ENCODE data around the gene MYO18B. TPM values are rescaled to one million over a fixed set of nuclear protein-coding genes. Genes with fewer than 3 reads are reported as not detected.

Gene MYO18B
- total RNA-seq, 1 experiment from 2014 or later: 0.05 TPM

- Histone ChIP-seq H3K9me2 (ENCODE audit: insufficient read depth) (no peaks in the 10 kb centered on the region), H4K20me1 (ENCODE audit: insufficient read depth) (no peaks in the 10 kb centered on the region), H3K36me3 (ENCODE audit: control insufficient read depth in 1 of 2, insufficient read depth in 2 of 2, low read length in 2 of 2) (no peaks in the 10 kb centered on the region; a peak in 1 of 4 replicates), H3K27me3 (ENCODE audit: insufficient read depth, low read length) (peaks cover 57% of the 10 kb centered on the region), H3K9ac (ENCODE audit: low read length) (no peak overlapping the region), H3K4me2 (ENCODE audit: low read length) (no peak overlapping the region), H2AFZ (ENCODE audit: low read depth, low read length, poor library complexity, severe bottlenecking) (no peak overlapping the region), H3K4me3 (replicated peaks in 1 of 2; ENCODE audit: low read depth in 1 of 2, low read length in 2 of 2) (no peak overlapping the region), H3K9me3 (ENCODE audit: control insufficient read depth in 1 of 2, insufficient read depth in 1 of 2, low read depth in 1 of 2, low read length in 2 of 2) (no peaks in the 10 kb centered on the region), H3K79me2 (ENCODE audit: insufficient read depth, low read length) (no peaks in the 10 kb centered on the region), H3K27ac (ENCODE audit: low read depth, low read length) (no peak overlapping the region), H3K4me1 (ENCODE audit: control insufficient read depth in 1 of 2, insufficient read depth in 2 of 2, low read length in 2 of 2) (no peaks in the 10 kb centered on the region)
- BruUV-seq (replicated peaks): no TSS peak
- ATAC-seq (no peak), DNase-seq (ENCODE audit: low read depth, low spot score) (no peak)
- no peak for TF ChIP-seq CBX3 (IDR thresholded peaks at IDR 0.05; ENCODE audit: low read depth)
- no peak for TF ChIP-seq POLR2A (IDR thresholded peaks at IDR 0.05; ENCODE audit: borderline replicate concordance, extremely low read depth, insufficient read depth, insufficient read length)
- no peak for TF ChIP-seq EGR1 (IDR thresholded peaks at IDR 0.05; ENCODE audit: low read depth)
- no peak for TF ChIP-seq ZNF274 (IDR thresholded peaks at IDR 0.05; ENCODE audit: low read depth, low read length)
- TF ChIP-seq, protein P1, sequence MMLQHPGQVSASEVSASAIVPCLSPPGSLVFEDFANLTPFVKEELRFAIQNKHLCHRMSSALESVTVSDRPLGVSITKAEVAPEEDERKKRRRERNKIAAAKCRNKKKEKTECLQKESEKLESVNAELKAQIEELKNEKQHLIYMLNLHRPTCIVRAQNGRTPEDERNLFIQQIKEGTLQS (IDR thresholded peaks at IDR 0.05): no peak
- no peak for TF ChIP-seq SIN3A (IDR thresholded peaks at IDR 0.05; ENCODE audit: low read depth)
- TF ChIP-seq SRF (IDR thresholded peaks at IDR 0.05; ENCODE audit: low read depth): no peak
- TF ChIP-seq YY1 (IDR thresholded peaks at IDR 0.05; ENCODE audit: extremely low read depth, insufficient replicate concordance, low read depth, low read length): no peak
- TF ChIP-seq ZBTB33 (IDR thresholded peaks at IDR 0.05; ENCODE audit: extremely low read depth, insufficient replicate concordance, low read length): no peak
- TF ChIP-seq POLR2AphosphoS5 (IDR thresholded peaks at IDR 0.05; ENCODE audit: low read depth, low read length): no peak
- TF ChIP-seq FOSL1 (IDR thresholded peaks at IDR 0.05; ENCODE audit: low read depth): no peak
- no peak for TF ChIP-seq JUND (IDR thresholded peaks at IDR 0.05)
- no peak for TF ChIP-seq ELF1 (IDR thresholded peaks at IDR 0.05; ENCODE audit: borderline replicate concordance, low read depth)
- ChIA-PET RAD21 (ENCODE audit: low non-redundant PET in 1 of 2, low total read pairs in 2 of 2, uncharacterized antibody in 2 of 2, unreplicated experiment in 2 of 2) (no interaction called here), CTCF (no interaction called here), POLR2A (no interaction called here)
- intact Hi-C loops (cut with micrococcal nuclease): no loop called here
Observed at GRCh38 chr22:25816522-25817059, 74.6 kb downstream of the MYO18B start.
